ENCODE results near the gene ANKS4B.
"Not testable (repeated sequence)": the region's sequence is repeated elsewhere in the genome, so short reads cannot be mapped to it uniquely, and the experiment has no call there.

Gene ANKS4B

DNA sequence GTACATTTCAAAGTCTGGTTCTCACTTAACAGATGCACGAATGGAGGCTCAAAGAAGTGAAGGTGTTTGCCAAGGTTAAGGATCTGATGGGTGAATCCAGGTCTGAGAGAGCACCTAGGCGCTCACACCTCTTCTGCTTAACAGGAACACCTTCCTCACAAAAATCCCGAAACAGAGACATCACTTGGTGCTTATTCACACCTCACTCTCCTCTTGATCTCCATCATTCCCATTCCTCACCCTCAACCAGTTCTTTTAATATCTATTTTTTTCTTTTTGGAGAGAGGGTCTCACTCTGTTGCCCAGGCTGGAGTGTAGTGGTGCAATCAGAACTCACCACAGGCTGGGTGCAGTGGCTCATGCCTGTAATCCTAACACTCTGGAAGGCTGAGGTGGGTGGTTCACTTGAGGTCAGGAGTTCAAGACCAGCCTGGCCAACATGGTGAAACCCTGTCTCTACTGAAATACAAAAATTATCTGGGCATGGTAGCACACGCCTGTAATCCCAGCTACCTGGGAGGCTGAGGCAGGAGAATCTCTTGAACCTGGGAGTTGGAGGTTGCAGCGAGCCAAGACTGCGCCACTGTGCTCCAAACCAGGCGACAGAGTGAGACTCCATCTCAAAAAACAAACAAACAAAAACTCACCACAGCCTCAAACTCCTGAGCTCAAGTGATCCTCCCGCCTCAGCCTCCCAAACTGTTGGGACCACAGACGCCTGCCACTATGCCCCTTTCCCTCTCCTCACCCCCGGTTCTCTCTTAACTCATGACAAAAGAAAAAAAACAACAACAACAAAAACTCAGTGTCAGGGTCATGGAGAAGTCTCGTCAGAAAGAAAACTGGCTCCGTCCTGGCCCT is 29.5 kb downstream of the ANKS4B start:
- no peak for DNase-seq (ENCODE audit: low spot score)
- FAIRE-seq: no peak

DNA sequence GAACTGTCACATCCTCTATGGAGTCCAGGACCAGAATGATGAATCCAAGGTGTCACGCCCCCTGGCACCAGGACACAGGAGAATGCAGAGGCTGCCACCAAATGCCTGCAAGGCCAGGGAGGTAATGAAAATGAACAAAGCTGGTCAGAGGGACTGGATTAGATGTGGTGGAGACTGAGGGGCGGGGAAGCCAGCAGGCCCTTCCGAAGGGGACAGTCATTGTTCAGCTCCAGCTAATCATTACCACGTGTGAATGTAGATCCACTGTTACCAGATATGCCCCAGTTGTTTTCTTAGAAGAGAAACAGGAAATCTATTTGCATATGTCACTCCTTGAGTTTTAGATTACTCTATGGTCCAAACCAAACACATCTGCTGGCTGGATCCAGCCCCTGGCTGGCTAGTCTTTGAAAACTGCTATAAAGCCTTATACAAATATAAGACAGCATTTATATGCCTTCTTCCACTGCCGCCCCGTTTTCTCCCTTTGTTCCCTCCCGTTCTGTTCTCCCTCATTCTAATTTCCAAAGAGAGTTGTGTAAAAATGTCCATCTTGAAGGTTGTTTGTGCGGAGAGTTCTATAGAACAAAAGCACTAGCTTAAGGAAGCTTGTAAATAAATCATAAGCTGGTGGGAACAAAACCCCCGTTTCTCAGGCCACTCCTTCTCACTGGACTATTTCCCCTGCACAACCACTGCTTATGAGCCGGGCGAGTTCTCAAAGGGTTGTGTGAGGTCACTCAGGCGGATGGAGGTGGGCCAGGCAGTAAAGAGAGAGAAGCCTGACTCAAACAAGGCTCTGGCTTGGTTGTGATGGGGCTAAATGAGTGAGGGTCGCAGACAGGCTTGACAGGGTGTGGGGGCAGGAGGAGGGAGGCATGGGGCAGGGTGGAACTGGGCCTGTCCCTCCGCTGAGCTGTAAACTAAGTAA is 30.4 kb downstream of the ANKS4B start:
- peak; percentile 5 for FAIRE-seq
- peak; percentile 49 for DNase-seq (ENCODE audit: low spot score)

- DNase-seq (ENCODE audit: low spot score) (no peak), FAIRE-seq (no peak)
These were observed 31.1 kb downstream of the ANKS4B start for GRCh38 chr16:21264571-21265036.

- FAIRE-seq (peak; percentile 85), DNase-seq (ENCODE audit: low spot score) (peak; percentile 86)
These were observed 31.8 kb downstream of the ANKS4B start for GRCh38 chr16:21265104-21265837.

DNA sequence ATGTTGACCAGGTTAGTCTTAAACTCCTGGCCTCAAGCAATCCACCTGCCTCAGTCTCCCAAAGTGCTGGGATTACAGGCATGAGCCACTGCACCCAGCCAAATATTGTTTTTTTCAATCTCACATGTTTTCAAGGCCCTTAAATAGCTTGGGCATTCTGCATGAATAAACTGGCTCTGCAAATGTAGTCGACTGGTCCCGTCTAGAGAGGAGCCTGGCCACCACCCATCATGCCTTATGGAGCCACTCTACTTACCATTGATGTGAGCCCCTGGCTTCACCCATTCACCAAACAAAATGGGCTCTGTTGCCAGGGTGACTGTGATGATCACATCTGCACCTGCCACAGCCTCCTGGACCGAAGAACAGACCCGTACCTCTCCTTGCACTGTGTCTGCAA is 33.8 kb downstream of the ANKS4B start:
- FAIRE-seq (no peak), DNase-seq (ENCODE audit: low spot score) (no peak)

- FAIRE-seq: no peak
These were observed 34.7 kb downstream of the ANKS4B start for GRCh38 chr16:21268236-21268635.

GRCh38 chr16:21272253-21272652 is 38.8 kb downstream of the ANKS4B start:
- no peak for DNase-seq (ENCODE audit: low spot score)
- FAIRE-seq: no peak

More at GRCh38 chr16:21268236-21268635, 34.7 kb downstream of the ANKS4B start:
- no peak for DNase-seq (ENCODE audit: low spot score)

- DNase-seq (ENCODE audit: low spot score); FAIRE-seq: not testable (repeated sequence)
These were observed 39.3 kb downstream of the ANKS4B start for GRCh38 chr16:21272763-21273162.

DNA sequence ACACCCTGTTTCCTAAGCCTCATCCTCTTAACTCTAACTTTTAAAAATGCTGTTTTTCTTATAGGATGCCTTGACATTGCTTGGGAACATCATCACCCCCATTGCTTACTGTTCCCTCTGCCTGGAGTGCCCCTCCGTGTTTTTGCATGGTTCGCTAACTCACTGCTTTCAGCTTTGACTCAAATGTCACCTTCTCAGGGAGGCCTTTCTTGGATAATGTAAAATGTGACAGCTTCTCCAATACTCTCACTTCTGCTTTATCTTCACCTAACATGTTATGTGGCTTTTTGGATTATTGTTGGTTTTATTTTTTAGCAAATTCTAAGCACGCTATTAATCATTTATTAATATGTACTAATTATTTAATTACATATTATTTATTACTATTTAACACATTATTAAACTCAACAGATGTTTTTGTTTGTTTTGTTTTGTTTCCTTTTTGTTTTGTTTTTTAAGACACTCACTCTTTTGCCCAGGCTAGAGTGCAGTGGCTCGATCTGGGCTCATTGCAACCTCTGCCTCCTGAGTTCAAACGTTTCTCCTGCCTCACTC is 40.8 kb downstream of the ANKS4B start:
- DNase-seq (ENCODE audit: low spot score) (no peak), FAIRE-seq (no peak)

GRCh38 chr16:21275529-21275928 is 42.0 kb downstream of the ANKS4B start:
- FAIRE-seq: no peak
- DNase-seq (ENCODE audit: low spot score): no peak

DNA sequence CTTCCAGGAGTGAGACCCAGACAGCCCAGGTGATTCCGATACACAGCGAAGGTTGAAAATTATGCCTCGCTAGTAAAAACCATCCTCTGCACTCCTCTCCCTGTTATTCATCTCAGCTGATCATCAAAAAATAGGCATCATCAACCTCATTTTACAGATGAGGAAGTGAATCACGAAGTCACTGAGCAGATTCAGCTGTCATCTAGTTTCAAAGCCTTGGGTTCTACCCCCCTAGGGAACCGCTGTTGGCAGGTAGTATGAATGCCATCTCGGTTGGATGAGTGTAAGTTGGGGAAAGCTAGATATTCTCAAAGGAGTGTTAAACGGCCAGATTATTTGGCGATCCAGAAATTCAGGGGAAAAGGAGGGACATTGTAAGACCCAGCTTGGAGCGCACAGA is 42.6 kb downstream of the ANKS4B start:
- no peak for FAIRE-seq
- no peak for DNase-seq (ENCODE audit: low spot score)

GRCh38 chr16:21277045-21277926 is 43.8 kb downstream of the ANKS4B start:
- DNase-seq (ENCODE audit: low spot score) (no peak), FAIRE-seq (no peak)

GRCh38 chr16:21277927-21278706 is 44.6 kb downstream of the ANKS4B start, which contains the start of gene CRYM:
TSS of gene CRYM (minus strand) at chr16:21278290. CDS start at chr16:21278251, 39 bp downstream.
- FAIRE-seq: no peak

GRCh38 chr16:21279501-21279900 is 46.0 kb downstream of the ANKS4B start:
- FAIRE-seq: no peak
- DNase-seq (ENCODE audit: low spot score): no peak

More at GRCh38 chr16:21277927-21278706, 44.6 kb downstream of the ANKS4B start, which contains the start of gene CRYM:
- no peak for DNase-seq (ENCODE audit: low spot score)

- FAIRE-seq (no peak), DNase-seq (ENCODE audit: low spot score) (no peak)
These were observed 48.3 kb downstream of the ANKS4B start for GRCh38 chr16:21281698-21282389.

DNA sequence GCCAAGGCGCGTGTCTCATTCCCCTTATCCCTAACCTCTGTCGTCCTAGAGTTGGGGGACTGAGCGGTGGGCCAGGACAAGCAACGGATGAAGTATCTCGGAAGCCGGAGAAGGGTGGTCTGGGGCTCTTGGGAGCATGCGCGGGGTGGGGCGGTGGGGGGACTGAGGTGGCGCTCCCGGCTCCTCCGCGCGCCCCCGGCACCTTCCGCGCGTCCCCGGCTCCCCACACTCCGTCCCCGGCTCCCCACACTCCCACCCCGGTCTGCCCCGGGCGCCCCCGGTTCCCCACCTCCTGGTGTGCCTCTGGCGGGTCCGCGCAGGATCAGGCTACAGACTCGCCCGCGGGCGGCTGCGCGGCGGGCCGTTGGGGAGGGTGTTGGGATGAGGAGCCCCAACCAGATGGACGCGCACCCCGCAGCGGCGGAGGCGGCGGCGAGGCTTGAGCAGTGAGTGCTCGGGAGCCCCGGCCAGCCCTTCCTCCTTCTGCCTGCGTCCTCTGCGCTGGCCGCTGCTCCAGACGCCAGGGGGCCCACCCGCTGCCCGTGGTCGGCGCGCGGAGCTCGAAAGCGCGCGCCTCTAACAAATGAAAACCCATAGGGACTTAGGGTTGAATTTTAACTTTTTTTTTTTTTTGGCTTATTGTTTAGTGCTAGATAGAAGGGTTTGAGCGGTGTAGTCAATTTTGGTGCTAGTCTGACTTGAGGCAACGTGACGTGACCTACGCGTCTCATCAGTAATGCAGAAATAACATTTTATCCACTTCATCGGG is 50.2 kb downstream of the ANKS4B start:
- DNase-seq (ENCODE audit: low spot score): no peak
- no peak for FAIRE-seq

DNA sequence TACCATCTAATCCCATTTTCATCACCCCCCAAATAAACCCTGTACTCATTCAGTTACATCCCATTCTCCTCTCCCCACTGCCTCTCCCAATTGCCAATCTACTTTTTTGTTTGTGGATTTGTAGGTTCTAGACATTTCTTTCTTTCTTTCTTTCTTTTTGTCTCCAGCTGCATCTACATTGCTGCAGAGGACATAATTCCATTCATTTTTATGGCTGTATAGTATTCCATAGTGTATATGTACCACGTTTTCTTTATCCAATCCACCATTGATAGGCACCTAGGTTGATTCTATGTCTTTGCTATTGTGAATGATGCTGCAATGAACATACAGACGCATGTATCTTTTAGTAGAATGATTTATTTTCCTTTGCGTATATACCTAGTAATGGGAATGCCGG is 50.9 kb downstream of the ANKS4B start:
- FAIRE-seq (no peak), DNase-seq (ENCODE audit: low spot score) (no peak)

DNA sequence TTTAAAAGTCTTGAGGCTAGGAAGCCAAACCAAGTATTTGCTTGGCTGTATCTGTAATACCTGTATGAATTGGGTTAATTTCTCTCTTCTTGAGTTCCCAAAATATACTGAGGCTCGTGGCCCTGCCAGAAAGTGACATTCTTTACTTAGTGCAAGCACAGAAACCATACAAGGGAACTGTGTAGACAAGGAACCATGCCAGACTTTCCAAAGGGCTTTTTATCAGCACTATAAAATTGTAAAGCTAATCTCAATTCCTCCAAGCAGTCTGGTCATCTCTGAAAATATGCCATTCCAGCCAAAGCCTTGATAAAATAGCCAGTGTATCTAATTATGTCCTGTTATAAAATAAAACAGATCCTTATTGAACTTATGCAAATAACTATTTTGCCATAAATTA is 51.8 kb downstream of the ANKS4B start:
- DNase-seq (ENCODE audit: low spot score): no peak
- FAIRE-seq: no peak

All from RCC 7860 (cell line).